GM12865 (cell line): ENCODE results near the gene DCUN1D3.

Source experiments
- DNase-seq: peaks from one replicate; pipeline ENCODE4 v3.0.0; 2010; ENCODE audit warnings: low read depth
- H3K4me3 ChIP-seq: 2 replicates; pipeline ENCODE4 v1.5.1; 2011; ENCODE audit warnings: mild to moderate bottlenecking, low read depth, low read length, control low read depth
- TF ChIP-seq, protein P1 (sequence below): IDR thresholded peaks from 2 replicates; pipeline ENCODE4 v1.5.1; 2011; ENCODE audit warnings: low read length, control low read depth, low read depth, inconsistent platforms; ENCODE audit not compliant: insufficient read depth; ENCODE audit errors: missing control alignments

Gene DCUN1D3

DNA sequence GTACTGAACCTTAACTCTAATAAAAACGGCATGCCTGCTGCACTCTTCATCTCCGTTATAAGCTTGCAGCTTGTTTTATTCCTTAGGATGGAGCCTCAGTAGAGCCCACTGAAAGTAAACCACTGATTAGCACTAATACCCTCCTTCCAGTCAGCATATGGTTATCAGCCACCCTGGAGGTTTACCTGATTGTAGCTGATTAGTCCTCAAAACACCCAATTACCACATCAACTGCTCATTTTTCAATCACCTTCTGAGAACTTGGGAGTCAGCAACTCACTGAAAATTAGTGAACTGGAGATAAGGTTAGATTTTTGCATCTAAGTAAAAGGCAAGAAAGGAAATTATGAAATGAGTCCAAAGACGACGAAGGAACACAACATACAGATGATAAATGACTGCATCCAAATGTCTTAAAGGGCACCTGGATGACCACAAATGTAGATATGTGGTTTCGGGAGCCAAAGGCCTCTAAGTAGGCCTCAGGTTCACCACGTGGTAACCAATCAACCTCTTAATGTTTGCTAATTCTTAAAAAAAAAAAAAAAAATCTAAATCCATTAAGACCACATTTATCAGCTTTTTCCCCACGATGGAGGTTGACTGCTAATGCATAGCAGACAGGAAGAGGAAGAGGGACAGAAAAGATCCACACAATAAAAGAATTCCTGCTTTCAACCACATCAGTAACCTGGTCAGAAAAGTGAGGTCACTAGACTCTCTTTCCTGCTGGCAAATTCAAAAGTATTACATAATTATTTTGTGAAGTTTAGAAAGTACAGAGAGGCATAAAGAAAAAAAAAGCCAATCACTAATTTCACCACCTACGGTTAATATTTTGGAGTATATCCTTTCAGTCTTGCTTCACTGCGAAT, 28.0 kb downstream of the DCUN1D3 start:
- TF ChIP-seq, protein P1, sequence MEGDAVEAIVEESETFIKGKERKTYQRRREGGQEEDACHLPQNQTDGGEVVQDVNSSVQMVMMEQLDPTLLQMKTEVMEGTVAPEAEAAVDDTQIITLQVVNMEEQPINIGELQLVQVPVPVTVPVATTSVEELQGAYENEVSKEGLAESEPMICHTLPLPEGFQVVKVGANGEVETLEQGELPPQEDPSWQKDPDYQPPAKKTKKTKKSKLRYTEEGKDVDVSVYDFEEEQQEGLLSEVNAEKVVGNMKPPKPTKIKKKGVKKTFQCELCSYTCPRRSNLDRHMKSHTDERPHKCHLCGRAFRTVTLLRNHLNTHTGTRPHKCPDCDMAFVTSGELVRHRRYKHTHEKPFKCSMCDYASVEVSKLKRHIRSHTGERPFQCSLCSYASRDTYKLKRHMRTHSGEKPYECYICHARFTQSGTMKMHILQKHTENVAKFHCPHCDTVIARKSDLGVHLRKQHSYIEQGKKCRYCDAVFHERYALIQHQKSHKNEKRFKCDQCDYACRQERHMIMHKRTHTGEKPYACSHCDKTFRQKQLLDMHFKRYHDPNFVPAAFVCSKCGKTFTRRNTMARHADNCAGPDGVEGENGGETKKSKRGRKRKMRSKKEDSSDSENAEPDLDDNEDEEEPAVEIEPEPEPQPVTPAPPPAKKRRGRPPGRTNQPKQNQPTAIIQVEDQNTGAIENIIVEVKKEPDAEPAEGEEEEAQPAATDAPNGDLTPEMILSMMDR: no peak

DNA sequence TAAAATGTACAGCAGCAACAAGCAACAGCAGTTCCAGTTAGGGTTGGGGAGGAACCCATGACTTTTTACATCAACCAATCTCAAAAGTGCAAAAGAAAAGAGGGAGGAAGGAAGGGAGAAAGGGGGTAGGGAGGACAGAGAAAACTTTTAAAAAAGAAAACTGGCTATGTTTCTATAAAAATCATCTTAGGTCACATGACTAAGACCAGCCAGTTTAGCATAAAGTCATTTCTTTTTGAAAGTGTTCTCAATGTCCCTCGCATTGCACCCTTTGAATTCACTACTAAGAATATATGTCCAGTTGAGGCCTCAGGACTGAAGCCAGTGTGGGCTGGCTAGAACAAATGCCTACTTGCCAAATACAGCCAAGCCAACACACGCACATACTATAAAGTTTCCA, 28.9 kb downstream of the DCUN1D3 start:
- no peak for DNase-seq
- H3K4me3 ChIP-seq: no peak overlapping the region
- TF ChIP-seq, protein P1: no peak

More for the DNA sequence above, 28.0 kb downstream of the DCUN1D3 start:
- peak; percentile 44 for DNase-seq
- no peak overlapping the region for H3K4me3 ChIP-seq

DNA sequence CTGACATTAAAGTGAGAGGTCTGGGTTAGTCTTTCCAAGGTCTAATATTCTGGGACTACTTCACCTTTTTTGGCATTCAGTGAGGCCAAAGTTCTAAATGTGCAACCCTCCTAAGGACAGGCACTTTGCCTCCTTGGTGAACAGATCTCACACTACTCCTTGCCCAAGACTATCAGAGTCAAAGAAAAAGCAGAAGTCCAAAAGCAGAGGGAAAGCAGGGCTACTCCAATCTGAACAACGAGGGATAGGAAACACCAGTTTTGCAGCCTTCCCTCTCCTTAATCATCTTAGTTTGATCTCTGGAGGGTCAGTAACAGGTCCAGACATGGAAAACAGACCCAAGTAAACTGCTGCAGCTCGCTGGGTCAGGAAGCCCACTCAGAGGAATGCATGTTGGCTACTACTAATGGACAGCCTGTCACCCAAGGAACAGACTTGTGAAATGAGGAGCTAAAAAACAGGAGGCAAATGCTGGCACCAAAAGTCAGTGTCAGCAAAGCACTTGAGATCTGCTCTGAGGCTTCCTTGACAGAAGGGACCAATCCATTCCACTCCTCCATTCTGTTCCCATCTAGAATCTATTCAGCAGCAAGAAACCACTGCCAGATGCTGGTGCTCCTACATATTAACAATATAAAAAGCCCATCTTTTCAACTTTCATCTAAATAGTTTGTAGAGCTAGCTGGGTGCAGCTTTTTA, 29.9 kb downstream of the DCUN1D3 start:
- TF ChIP-seq, protein P1: no peak
- no peak overlapping the region for H3K4me3 ChIP-seq
- no peak for DNase-seq

DNA sequence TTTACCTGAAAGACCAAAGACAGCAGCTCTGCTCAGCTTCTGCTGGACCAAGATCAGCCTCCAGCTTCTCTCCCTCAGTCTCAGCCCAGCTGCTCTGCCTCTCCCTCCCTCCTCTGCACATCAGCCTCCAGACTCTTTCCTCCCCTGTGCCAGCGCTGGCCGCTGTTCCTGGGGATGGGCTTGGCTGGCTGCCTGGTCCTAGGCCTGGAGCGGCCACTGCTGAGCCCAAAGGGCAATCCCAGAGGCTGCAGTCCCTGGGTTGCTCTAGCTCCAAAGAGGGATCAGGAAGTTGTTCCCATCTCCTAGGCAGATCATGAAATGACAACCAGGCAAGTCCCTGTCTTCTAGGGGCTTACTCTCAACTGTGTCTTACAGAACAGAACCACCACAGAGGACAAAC, 31.3 kb downstream of the DCUN1D3 start:
- no peak overlapping the region for H3K4me3 ChIP-seq
- TF ChIP-seq, protein P1: no peak
- DNase-seq: no peak

DNA sequence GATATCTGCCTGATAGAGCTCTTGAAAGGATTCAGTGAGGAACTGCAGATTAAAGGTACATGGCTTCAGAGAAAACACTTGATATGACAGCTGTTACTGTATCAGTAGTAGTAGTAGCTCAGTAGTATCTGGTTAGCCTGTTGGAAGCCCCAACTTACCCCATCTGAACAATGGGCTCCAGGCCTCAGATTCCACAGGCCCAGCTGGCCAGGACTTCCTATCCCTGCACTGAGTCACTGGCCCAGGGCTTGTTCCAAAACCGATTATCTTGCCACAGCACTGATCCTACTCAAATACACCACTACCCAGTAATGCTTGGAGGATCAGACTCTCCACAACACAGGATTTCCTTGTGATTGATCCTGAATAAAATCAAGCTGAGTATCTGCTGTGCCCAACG, 32.6 kb downstream of the DCUN1D3 start:
- H3K4me3 ChIP-seq: no peak overlapping the region
- TF ChIP-seq, protein P1: no peak
- no peak for DNase-seq

DNA sequence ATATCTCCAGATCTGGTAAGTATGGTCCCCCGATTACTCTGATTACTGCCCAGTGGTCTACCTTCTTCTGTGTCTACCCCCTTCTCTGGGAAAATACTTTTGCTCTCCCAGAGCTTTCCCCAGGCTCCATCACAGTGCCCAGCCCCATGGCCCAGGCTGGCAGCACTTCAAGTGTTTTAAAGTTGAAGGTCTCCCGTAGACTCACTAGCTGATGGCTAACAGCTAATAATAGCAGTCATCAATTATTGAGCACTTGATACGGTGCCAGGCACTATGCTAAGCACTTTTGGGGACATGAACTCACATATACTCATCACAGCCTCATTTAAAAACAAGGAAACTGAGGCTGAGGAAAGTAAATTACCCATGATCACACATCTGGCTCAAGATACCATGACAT, 33.4 kb downstream of the DCUN1D3 start:
- no peak overlapping the region for H3K4me3 ChIP-seq
- TF ChIP-seq, protein P1: no peak
- DNase-seq: no peak
